ENCODE measurements around the gene MAP3K5.

MAP3K5 gene

GRCh38 chr6:136508725-136509392 lies 283.4 kb downstream of the MAP3K5 start:
- DNase-seq: no peak

Data from stimulated activated CD4-positive, alpha-beta T cell treated with anti-CD3 and anti-CD28 coated beads, Interleukin-1b, Interleukin-23, amount 100 ng/mL, for 48 hours (primary cell).